Cardiac muscle cell (in vitro differentiated cells and primary cell): Measurements from ENCODE around the gene FKBP8. TPM values are rescaled to one million over a fixed set of nuclear protein-coding genes. Genes with fewer than 3 reads are reported as not detected.

Experiments used
- DNase-seq, 2 donors: peaks; one replicate each; pipeline versions ENCODE4 v3.0.0 to v3.0.0-alpha.2; 2010 to 2017; ENCODE audit warnings: low read depth in 1 of 2, low spot score in 1 of 2
- H3K27ac ChIP-seq: fragments of 200-600 bp; sonication (generic); 2 replicates; pipeline ENCODE4 v1.5.1; 2016
- H3K27me3 ChIP-seq: fragments of 200-600 bp; sonication (generic); 2 replicates; pipeline ENCODE4 v1.6.0; 2016; ENCODE audit warnings: control low read depth
- H3K36me3 ChIP-seq: fragments of 200-600 bp; sonication (generic); 2 replicates; pipeline ENCODE4 v1.5.1; 2016; ENCODE audit warnings: control low read depth
- H3K4me1 ChIP-seq: fragments of 200-600 bp; sonication (generic); 2 replicates; pipeline ENCODE4 v1.8.1; 2017; ENCODE audit warnings: low read depth, mild to moderate bottlenecking, mixed run types
- H3K4me3 ChIP-seq: fragments of 200-600 bp; sonication (generic); 2 replicates; pipeline ENCODE4 v1.5.1; 2016; ENCODE audit warnings: mild to moderate bottlenecking
- H3K9me3 ChIP-seq: fragments of 200-600 bp; sonication (generic); 2 replicates; pipeline ENCODE4 v1.5.1; 2017; ENCODE audit warnings: low read depth, mild to moderate bottlenecking, control low read depth
- polyA plus RNA-seq: library from polyadenylated mRNA; unstranded; fragments of >200 nt; fragmentation: Nextera tagmentation; extraction: Ambion mirVana; gene quantifications from 2 replicates; pipeline ENCODE4 v1.2.1, GENCODE V29; 2016
- total RNA-seq: library from RNA; depleted of rRNA; stranded (reverse); fragments of >200 nt; gene quantifications from 2 replicates; pipeline ENCODE4 v1.2.3, GENCODE V29; 2016
- TF ChIP-seq, protein P1 (sequence below): IDR thresholded peaks from 2 replicates; pipeline ENCODE4 v1.5.1; 2012; ENCODE audit warnings: low read depth, mild to moderate bottlenecking, low read length

The FKBP8 gene
- total and polyA plus RNA-seq, 2 experiments from 2014 or later, result 398 to 568 TPM

DNA sequence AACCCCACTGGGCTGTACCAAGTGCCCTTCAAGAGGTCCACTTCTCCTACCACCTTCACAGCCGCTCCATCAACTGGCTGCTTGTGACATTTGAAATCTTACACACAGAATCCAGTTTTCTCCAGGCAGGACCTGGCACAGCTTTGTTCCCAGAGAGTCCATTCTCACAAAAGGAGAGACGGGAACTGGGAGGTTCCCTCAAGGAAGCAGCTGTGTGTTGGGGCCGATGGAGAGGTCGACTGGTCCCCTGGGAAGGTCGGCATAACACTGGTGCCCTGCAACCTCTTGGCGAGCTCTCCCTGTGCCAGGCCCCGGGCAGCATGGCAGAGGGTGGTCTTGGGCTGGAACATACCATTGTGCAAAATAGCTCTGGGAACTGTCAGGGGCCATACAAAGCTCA lies 43.0 kb downstream of the FKBP8 start:
- H3K4me3 ChIP-seq, result no peak overlapping the region
- peaks cover 17% of the 10 kb centered on the region for H3K4me1 ChIP-seq
- TF ChIP-seq, protein P1, sequence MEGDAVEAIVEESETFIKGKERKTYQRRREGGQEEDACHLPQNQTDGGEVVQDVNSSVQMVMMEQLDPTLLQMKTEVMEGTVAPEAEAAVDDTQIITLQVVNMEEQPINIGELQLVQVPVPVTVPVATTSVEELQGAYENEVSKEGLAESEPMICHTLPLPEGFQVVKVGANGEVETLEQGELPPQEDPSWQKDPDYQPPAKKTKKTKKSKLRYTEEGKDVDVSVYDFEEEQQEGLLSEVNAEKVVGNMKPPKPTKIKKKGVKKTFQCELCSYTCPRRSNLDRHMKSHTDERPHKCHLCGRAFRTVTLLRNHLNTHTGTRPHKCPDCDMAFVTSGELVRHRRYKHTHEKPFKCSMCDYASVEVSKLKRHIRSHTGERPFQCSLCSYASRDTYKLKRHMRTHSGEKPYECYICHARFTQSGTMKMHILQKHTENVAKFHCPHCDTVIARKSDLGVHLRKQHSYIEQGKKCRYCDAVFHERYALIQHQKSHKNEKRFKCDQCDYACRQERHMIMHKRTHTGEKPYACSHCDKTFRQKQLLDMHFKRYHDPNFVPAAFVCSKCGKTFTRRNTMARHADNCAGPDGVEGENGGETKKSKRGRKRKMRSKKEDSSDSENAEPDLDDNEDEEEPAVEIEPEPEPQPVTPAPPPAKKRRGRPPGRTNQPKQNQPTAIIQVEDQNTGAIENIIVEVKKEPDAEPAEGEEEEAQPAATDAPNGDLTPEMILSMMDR, result no peak
- no peaks in the 10 kb centered on the region for H3K9me3 ChIP-seq
- no peaks in the 10 kb centered on the region for H3K36me3 ChIP-seq
- DNase-seq, result no peak
- no peaks in the 10 kb centered on the region for H3K27me3 ChIP-seq
- peak overlapping the region; percentile 17 for H3K27ac ChIP-seq

DNA sequence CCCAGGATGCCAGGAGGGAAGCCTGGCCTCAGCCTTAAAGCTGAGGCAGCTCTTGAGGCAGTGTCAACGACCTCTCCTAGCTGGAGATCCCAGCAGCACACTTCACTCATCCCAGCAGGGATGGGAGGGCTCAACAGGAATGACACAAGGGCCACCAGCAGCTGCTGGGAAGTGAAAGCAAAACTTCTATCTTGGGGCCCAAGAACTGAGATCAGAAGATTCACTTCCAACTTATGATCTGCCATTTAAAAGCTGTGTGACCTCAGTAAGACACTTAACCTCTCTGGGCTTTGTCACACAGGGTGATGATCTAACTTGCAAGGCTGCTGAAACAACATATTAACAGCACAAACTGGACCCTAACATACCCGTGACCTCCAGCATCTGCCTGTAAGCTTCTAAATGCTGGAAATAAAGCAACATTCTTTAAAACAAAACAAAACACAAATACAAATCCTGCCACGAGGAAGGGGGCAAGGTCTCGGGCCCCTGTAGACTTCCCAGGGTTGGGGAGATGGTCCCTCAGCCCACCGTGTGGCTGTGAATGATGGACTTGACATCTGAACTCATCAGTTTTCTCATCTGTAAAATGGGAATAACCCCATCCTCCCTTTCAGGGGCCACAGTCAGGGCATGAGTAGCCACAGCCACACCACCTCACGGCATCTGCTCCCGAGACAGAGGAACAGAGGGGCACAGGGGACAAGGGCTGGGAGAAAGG lies 44.2 kb downstream of the FKBP8 start:
- no peaks in the 10 kb centered on the region for H3K27me3 ChIP-seq
- H3K9me3 ChIP-seq, result no peaks in the 10 kb centered on the region
- no peak overlapping the region for H3K4me3 ChIP-seq
- no peaks in the 10 kb centered on the region for H3K36me3 ChIP-seq
- peaks cover 8% of the 10 kb centered on the region for H3K4me1 ChIP-seq
- TF ChIP-seq, protein P1, result no peak
- no peak overlapping the region for H3K27ac ChIP-seq
- DNase-seq, result no peak

DNA sequence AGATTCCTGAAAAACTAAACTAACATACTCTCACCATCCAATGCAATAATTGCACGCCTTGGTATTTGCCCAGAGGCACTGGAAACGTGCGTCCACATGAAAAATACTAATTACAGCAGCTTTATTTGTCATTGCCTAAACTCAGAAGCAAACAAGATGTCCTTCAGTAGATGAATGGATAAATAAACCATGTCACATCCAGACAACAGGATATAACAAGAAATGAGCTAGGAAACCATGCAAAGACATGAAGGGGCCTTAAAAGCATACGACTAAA lies 46.5 kb downstream of the FKBP8 start:
- H3K36me3 ChIP-seq, result no peaks in the 10 kb centered on the region
- H3K27ac ChIP-seq, result no peak overlapping the region
- peaks cover 16% of the 10 kb centered on the region for H3K4me1 ChIP-seq
- no peak overlapping the region for H3K4me3 ChIP-seq
- no peak for DNase-seq
- TF ChIP-seq, protein P1, result no peak
- H3K27me3 ChIP-seq, result no peaks in the 10 kb centered on the region
- no peaks in the 10 kb centered on the region for H3K9me3 ChIP-seq

DNA sequence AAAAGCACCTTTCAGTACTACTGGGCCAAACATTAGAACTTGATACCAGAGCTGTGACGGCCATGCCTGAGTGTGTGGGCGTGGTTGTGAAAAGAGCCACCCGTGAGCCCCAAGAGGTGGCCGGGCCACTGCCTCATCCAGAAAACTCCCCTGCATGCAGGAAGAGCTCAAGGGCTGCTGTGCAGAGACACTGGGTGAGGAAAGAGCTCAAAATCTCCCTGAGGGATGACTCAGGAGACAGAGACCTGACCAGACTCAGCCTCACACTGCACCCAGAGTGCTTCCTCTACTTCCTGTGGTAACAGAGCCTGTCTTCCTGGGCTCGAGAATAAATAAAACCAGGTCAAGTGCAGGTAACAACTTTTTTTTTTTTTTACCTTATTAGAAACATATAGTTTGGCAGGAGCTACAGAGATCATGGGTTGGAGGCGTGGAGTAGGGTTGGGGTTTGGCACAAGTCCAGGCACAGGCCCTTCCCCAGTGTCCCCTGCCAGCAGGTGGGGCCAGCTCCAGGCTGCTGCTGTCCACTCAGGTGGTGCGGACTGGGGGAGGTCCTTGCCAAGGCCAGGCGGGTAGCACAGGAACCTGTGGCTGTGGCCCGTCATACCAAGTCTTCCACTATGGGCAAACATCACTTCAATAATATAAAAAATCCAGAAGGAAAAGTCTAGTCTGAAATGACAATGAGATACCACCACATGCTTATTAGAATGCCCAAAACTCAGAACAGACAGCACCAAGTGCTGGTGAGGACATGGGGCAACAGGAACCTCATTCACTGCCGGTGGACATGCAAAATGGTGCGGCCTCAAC lies 47.0 kb downstream of the FKBP8 start:
- peak in 1 of 2 donors; percentile 43 for DNase-seq
- no peaks in the 10 kb centered on the region for H3K27me3 ChIP-seq
- H3K27ac ChIP-seq, result no peak overlapping the region
- peaks cover 16% of the 10 kb centered on the region for H3K4me1 ChIP-seq
- TF ChIP-seq, protein P1, result no peak
- H3K4me3 ChIP-seq, result no peak overlapping the region
- H3K9me3 ChIP-seq, result no peaks in the 10 kb centered on the region
- H3K36me3 ChIP-seq, result no peaks in the 10 kb centered on the region

DNA sequence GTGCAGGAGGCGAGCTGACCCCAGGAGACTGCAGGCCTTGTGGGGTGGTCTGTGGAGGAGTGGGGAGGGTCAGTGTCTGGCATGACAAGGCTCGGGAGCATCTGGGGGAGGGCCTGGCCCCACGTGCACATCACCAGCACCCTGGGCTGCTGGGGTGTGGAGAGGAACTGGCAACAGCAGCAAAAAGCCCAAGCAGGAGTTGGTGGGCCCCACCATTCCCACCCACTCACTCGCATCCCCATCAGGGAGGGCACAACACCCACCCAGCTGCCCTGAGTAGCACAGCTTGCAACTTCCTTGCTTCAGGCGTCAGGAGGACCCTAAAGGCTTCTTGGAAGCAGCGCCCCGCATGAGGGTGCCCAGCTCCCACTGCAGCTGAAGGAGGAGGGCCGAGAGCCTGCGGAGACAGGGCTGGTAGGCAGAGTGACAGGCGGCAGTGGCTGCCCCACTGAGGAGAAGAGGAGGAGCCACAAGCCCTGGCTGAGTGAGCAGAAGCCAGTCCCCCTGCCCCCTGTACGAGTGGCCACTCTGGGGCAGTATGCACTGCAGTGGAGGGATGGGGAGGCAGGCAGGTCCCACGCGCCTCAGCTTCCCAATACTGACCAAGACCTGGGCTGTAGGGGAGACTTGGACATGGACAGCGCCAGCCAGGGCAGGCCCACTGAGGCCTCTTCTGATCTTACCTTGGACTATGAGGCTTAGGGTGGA lies 48.0 kb downstream of the FKBP8 start:
- DNase-seq, result peak in 1 of 2 donors; percentile 55

More for the DNA sequence above, 48.0 kb downstream of the FKBP8 start:
- no peaks in the 10 kb centered on the region for H3K27me3 ChIP-seq
- H3K4me1 ChIP-seq, result peaks cover 16% of the 10 kb centered on the region
- peak overlapping the region; percentile 24 for H3K27ac ChIP-seq
- TF ChIP-seq, protein P1, result no peak
- no peaks in the 10 kb centered on the region for H3K36me3 ChIP-seq
- no peaks in the 10 kb centered on the region for H3K9me3 ChIP-seq
- no peak overlapping the region for H3K4me3 ChIP-seq
